HepG2 (cell line): ENCODE measurements around the gene THRB.

Experiments used
- CTCF ChIP-seq: sonication (generic); formaldehyde crosslinking; IDR thresholded peaks from 2 replicates; pipeline ENCODE4 v1.5.0; 2020; ENCODE audit warnings: mild to moderate bottlenecking, missing genetic modification reagents, moderate library complexity
- E2F5 ChIP-seq: sonication (generic); formaldehyde crosslinking; conservative IDR thresholded peaks from 2 replicates; pipeline ENCODE4 v1.4.0; 2020; ENCODE audit warnings: missing genetic modification reagents
- MTF1 ChIP-seq: sonication (generic); formaldehyde crosslinking; IDR thresholded peaks from 2 replicates; pipeline ENCODE4 v1.5.0; 2020; ENCODE audit warnings: missing genetic modification reagents
- NCOA1 ChIP-seq: sonication (generic); formaldehyde crosslinking; IDR thresholded peaks from 2 replicates; pipeline ENCODE4 v1.9.0; 2021; ENCODE audit warnings: missing genetic modification reagents
- POLR2AphosphoS5 ChIP-seq: IDR thresholded peaks from 2 replicates; pipeline ENCODE4 v1.6.1; 2012; ENCODE audit warnings: low read depth, low read length
- ZBTB2 ChIP-seq: sonication (generic); formaldehyde crosslinking; IDR thresholded peaks from 2 replicates; pipeline ENCODE4 v1.8.0; 2022; ENCODE audit warnings: low read depth, missing genetic modification reagents
- ZNF33A ChIP-seq: sonication (generic); formaldehyde crosslinking; IDR thresholded peaks from 2 replicates; pipeline ENCODE4 v1.5.1; 2020; ENCODE audit warnings: missing genetic modification reagents, mild to moderate bottlenecking, moderate library complexity, borderline replicate concordance
- ZSCAN31 ChIP-seq: sonication (generic); formaldehyde crosslinking; IDR thresholded peaks from 2 replicates; pipeline ENCODE4 v1.5.0; 2020; ENCODE audit warnings: low read depth, mild to moderate bottlenecking, missing genetic modification reagents

GRCh38 chr3:24138876-24139256 lies 355.8 kb downstream of the THRB start:
- no peak for TF ChIP-seq POLR2AphosphoS5
- TF ChIP-seq NCOA1 (CRISPR knock-in tag): no peak
- TF ChIP-seq CTCF (CRISPR knock-in tag): no peak
- TF ChIP-seq ZSCAN31: no peak
- TF ChIP-seq E2F5 (CRISPR knock-in tag): no peak
- TF ChIP-seq MTF1 (CRISPR knock-in tag): no peak
- no peak for TF ChIP-seq ZBTB2 (CRISPR knock-in tag)
- TF ChIP-seq ZNF33A: no peak
